T-cell (primary cell): ENCODE results near the gene ABITRAM. TPM values are rescaled to one million over a fixed set of nuclear protein-coding genes. Genes with fewer than 3 reads are reported as not detected.

Experiments used
- ATAC-seq, 4 experiments: fragments of 200-7000 bp in 3 of 4; fragments of 150-1000 bp in 1 of 4; cut with Tn5 transposase; replicated peaks in 1 of 4; 1 replicate in 3 of 4; 2 replicates in 1 of 4; pipeline ENCODE4 v1.10.0; 2021; ENCODE audit warnings: moderate library complexity in 3 of 4, mild to moderate bottlenecking in 2 of 4, moderate number of reproducible peaks in 1 of 4
- CTCF ChIA-PET, 2 donors: fragments of 300-600 bp; sonication (Branson Sonifier 250); formaldehyde crosslinking; loops; one replicate each; lab custom pipeline; 2022; ENCODE audit warnings: antibody characterized with exemption in 2 of 2; lab: Charles Lee
- POLR2A ChIA-PET, 2 donors: fragments of 300-600 bp; sonication (Branson Sonifier 250); formaldehyde crosslinking; loops; one replicate each; lab custom pipeline; 2022; ENCODE audit warnings: antibody characterized with exemption in 2 of 2; lab: Charles Lee
- DNase-seq, 35 experiments: peaks; one replicate each; pipeline versions ENCODE4 v3.0.0 to v3.0.0-alpha.2; 2013 to 2023
- H3K27ac ChIP-seq: one replicate; pipeline ENCODE4 v1.5.1; 2013; ENCODE audit warnings: low read length
- H3K27me3 ChIP-seq, 2 experiments: replicated peaks in 1 of 2; 1 replicate in 1 of 2; 2 replicates in 1 of 2; pipeline versions ENCODE4 v1.6.1 to v1.7.0; 2013; ENCODE audit warnings: low read length in 1 of 2, mixed read lengths in 1 of 2; ENCODE audit not compliant: control insufficient read depth in 2 of 2, insufficient read depth in 2 of 2; ENCODE audit errors: extremely low read depth in 1 of 2
- H3K36me3 ChIP-seq, 2 donors: 1 replicate in 1 of 2; 2 replicates in 1 of 2; pipeline versions ENCODE4 v1.6.1 to v1.7.0; 2013; ENCODE audit warnings: low read length in 1 of 2; ENCODE audit not compliant: control insufficient read depth in 2 of 2, insufficient read depth in 1 of 2; ENCODE audit errors: extremely low read depth in 1 of 2
- H3K4me1 ChIP-seq, 2 experiments: 1 replicate in 1 of 2; 2 replicates in 1 of 2; pipeline versions ENCODE4 v1.6.1 to v1.7.0; 2013; ENCODE audit warnings: low read length in 2 of 2, mixed read lengths in 1 of 2; ENCODE audit not compliant: insufficient read depth in 2 of 2, control insufficient read depth in 1 of 2; ENCODE audit errors: extremely low read depth in 1 of 2
- H3K4me3 ChIP-seq, 2 donors: 1 replicate in 1 of 2; 2 replicates in 1 of 2; pipeline versions ENCODE4 v1.5.1 to v1.7.0; 2013; ENCODE audit warnings: mild to moderate bottlenecking in 2 of 2, low read length in 1 of 2, moderate library complexity in 1 of 2; ENCODE audit not compliant: control insufficient read depth in 1 of 2; ENCODE audit errors: extremely low read depth in 1 of 2
- H3K9me3 ChIP-seq: 2 replicates; pipeline ENCODE4 v1.7.0; 2013
- H3K27ac Mint-ChIP-seq, 2 donors: one replicate each; pipeline ENCODE4 v1.8.0; 2020 to 2021; ENCODE audit warnings: mild to moderate bottlenecking in 2 of 2, mixed read lengths in 2 of 2
- H3K27me3 Mint-ChIP-seq, 2 donors: one replicate each; pipeline ENCODE4 v1.8.0; 2021 to 2022; ENCODE audit warnings: mixed read lengths in 2 of 2
- H3K36me3 Mint-ChIP-seq: one replicate; pipeline ENCODE4 v1.8.0; 2021; ENCODE audit warnings: mixed read lengths
- H3K4me1 Mint-ChIP-seq, 3 donors: one replicate each; pipeline ENCODE4 v1.8.0; 2020 to 2022; ENCODE audit warnings: mixed read lengths in 3 of 3, mild to moderate bottlenecking in 1 of 3
- H3K4me3 Mint-ChIP-seq, 3 donors: one replicate each; pipeline ENCODE4 v1.8.0; 2020 to 2022; ENCODE audit warnings: mild to moderate bottlenecking in 3 of 3, mixed read lengths in 3 of 3, moderate library complexity in 3 of 3
- H3K9me3 Mint-ChIP-seq, 3 donors: one replicate each; pipeline ENCODE4 v1.8.0; 2020 to 2022; ENCODE audit warnings: mixed read lengths in 3 of 3
- WGBS: methylation state at CpG from one replicate; pipeline ENCODE4 v1.1.5; 2013; ENCODE audit warnings: missing lambda C conversion rate; ENCODE audit not compliant: insufficient coverage; 5-methylcytosine and 5-hydroxymethylcytosine counted together
- total RNA-seq, 35 experiments: library from RNA in 6 of 35; stranded (reverse) in 6 of 35; fragments of 120-200 nt in 1 of 35; gene quantifications; one replicate each; pipeline versions ENCODE4 v1.2.1 to v1.2.4 and lab custom pipeline; 2013 to 2026

The ABITRAM gene
- total RNA-seq, 5 donors from 2014 or later (not counting 1 experiment from before 2014, with no cell fraction given): 8.4 to 9.7 (median 8.9) TPM

DNA sequence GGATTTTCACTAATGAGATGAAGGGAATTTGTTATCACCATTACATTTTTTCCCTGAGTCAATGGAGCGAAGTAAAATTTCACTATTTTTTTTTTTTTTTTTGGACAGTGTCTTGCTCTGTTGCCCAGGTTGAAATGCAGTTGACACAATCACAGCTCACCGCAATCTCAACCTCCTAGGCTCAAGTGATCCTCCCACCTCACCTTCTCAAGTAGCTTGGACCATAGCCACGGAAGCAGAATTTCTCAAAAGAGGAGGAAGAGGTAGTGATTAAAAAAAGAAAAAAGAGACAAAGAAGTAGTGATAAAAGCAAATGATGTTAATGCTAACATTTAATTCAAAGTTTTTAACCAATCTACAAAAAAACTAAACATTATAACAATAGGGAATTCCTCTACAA, 30.0 kb upstream of the ABITRAM start:
- Histone ChIP-seq H3K36me3 (peaks cover 3 to 80% of the 10 kb centered on the region in 2 donors), H3K27ac (no peak overlapping the region), H3K9me3 (no peaks in the 10 kb centered on the region), H3K4me1 (no peaks in the 10 kb centered on the region), H3K27me3 (no peaks in the 10 kb centered on the region), H3K4me3 (no peak overlapping the region)
- ChIA-PET POLR2A (no interaction called here), CTCF (no interaction called here)
- Mint-ChIP-seq H3K4me1 (no peaks in the 10 kb centered on the region), H3K27ac (no peak overlapping the region), H3K9me3 (no peaks in the 10 kb centered on the region), H3K4me3 (no peak overlapping the region), H3K27me3 (no peaks in the 10 kb centered on the region), H3K36me3 (peaks cover 74% of the 10 kb centered on the region)
- no CpG with 5 or more reads among the region's 3 CpGs for whole genome bisulfite sequencing
- DNase-seq (no peak), ATAC-seq (no peak)

GRCh38 chr9:108905494-108905893, 28.7 kb upstream of the ABITRAM start:
- no peak for ATAC-seq
- Histone ChIP-seq H3K4me1 (no peaks in the 10 kb centered on the region), H3K4me3 (no peak overlapping the region), H3K27ac (no peak overlapping the region), H3K9me3 (no peaks in the 10 kb centered on the region), H3K27me3 (no peaks in the 10 kb centered on the region), H3K36me3 (peaks cover 3 to 85% of the 10 kb centered on the region in 2 donors)
- CTCF ChIA-PET: no interaction called here
- Mint-ChIP-seq H3K4me3 (no peak overlapping the region), H3K36me3 (peaks cover 74% of the 10 kb centered on the region), H3K9me3 (no peaks in the 10 kb centered on the region), H3K4me1 (peaks cover 0 to 3% (median under 1%) of the 10 kb centered on the region in 3 donors), H3K27ac (no peak overlapping the region), H3K27me3 (no peaks in the 10 kb centered on the region)
- DNase-seq: no peak
- no CpG with 5 or more reads among the region's 2 CpGs for WGBS
- POLR2A ChIA-PET: no interaction called here

DNA sequence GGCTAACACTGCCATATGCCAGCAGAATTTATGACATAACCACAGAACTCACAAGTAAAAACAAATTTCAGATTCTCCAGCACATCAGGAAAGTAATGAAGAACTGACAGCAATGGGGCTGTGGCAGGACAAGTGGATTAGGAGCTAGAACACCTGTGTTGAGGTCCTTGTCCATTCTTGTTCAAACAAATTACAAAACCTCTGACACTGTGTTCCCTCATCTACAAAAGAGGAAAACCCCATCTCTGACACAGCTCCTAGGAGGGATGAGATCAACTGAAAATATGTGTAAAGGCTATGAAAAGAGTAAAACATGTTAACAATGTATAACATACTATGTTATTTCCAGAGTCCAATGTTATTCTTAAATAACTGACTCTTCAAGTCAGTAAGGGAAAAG, 23.8 kb upstream of the ABITRAM start:
- POLR2A ChIA-PET: interaction anchor here in 1 of 2 donors (0.6 kb wide), 1 partner anchor 32 kb away, joined by 3 read pairs; no protein-coding TSS in a partner anchor
- CTCF ChIA-PET: no interaction called here
- DNase-seq (no peak), ATAC-seq (no peak)
- peaks cover 3 to 13% of the 10 kb centered on the region in 2 experiments for H3K4me1 ChIP-seq
- no peak overlapping the region for H3K27ac ChIP-seq
- H3K4me1 Mint-ChIP-seq: peaks cover 18 to 27% (median 19%) of the 10 kb centered on the region in 3 donors
- no peaks in the 10 kb centered on the region for H3K9me3 ChIP-seq
- H3K27me3 Mint-ChIP-seq: no peaks in the 10 kb centered on the region
- H3K36me3 ChIP-seq: peaks cover 0 to 63% of the 10 kb centered on the region in 2 donors
- H3K27me3 ChIP-seq: no peaks in the 10 kb centered on the region
- H3K9me3 Mint-ChIP-seq: no peaks in the 10 kb centered on the region
- H3K36me3 Mint-ChIP-seq: peaks cover 58% of the 10 kb centered on the region
- H3K27ac Mint-ChIP-seq: peak overlapping the region; percentile 89 to 90
- no peak overlapping the region for H3K4me3 Mint-ChIP-seq
- no peak overlapping the region for H3K4me3 ChIP-seq

DNA sequence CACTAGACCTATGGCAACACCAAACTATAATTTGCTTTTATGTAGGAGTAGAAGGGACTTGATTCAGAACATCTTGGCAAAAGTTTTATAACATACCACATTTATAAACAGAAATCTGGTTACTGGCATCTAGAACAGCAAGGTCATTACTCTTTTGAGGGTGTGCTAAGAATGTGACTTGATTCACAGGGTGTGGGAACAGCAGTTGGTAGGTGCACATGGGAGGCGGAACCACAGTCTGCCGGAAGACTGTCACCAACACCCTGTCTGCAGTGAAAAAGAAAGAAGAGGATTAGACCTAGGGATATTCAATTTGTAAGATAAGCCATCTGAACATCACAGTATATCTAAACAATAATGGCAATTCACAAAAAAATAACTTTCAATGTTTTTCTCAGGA, 23.3 kb upstream of the ABITRAM start:
- no CpG with 5 or more reads among the region's 2 CpGs for WGBS
- no peaks in the 10 kb centered on the region for H3K9me3 ChIP-seq
- DNase-seq: no peak
- H3K27me3 ChIP-seq: no peaks in the 10 kb centered on the region
- Mint-ChIP-seq H3K27me3 (no peaks in the 10 kb centered on the region), H3K36me3 (peaks cover 60% of the 10 kb centered on the region), H3K4me3 (no peak overlapping the region), H3K4me1 (peaks cover 18 to 27% (median 19%) of the 10 kb centered on the region in 3 donors), H3K9me3 (no peaks in the 10 kb centered on the region), H3K27ac (peak overlapping the region; percentile 89 to 90)
- H3K4me3 ChIP-seq: no peak overlapping the region
- peak overlapping the region; percentile 28 for H3K27ac ChIP-seq
- ATAC-seq: no peak
- peaks cover 0 to 63% of the 10 kb centered on the region in 2 donors for H3K36me3 ChIP-seq
- peaks cover 3 to 13% of the 10 kb centered on the region in 2 experiments for H3K4me1 ChIP-seq
- ChIA-PET POLR2A (no interaction called here), CTCF (no interaction called here)

DNA sequence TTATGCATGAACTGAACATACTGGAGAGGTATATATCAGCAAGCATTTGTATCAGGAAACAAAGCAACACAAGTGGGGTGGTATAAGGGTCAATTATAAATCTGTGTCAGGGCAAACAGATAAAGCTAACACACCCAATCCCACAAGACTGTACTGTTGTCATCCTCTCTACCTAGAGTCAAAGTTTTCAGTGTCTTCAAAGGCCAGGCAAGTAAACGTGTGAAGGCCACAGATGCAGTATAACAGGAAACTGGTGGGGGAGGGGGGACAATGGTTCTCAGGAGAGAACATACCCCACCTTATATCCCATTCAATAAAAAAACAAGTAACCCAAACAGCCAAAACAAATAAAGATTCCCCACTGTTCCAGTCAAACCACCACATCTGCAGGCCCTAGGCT, 22.4 kb upstream of the ABITRAM start:
- POLR2A ChIA-PET: interaction anchor here in 1 of 2 donors (0.7 kb wide), 1 partner anchor 18 kb away, joined by 4 read pairs; no protein-coding TSS in a partner anchor
- H3K4me3 Mint-ChIP-seq: no peak overlapping the region
- H3K4me1 Mint-ChIP-seq: peaks cover 18 to 27% (median 19%) of the 10 kb centered on the region in 3 donors
- Histone ChIP-seq H3K9me3 (no peaks in the 10 kb centered on the region), H3K4me1 (peaks cover 3 to 13% of the 10 kb centered on the region in 2 experiments), H3K27ac (peak overlapping the region; percentile 29), H3K36me3 (peaks cover 0 to 58% of the 10 kb centered on the region in 2 donors), H3K27me3 (no peaks in the 10 kb centered on the region), H3K4me3 (no peak overlapping the region)
- ATAC-seq (peak; percentile 27 to 90 (median 52)), DNase-seq (peak in 20 of 35 experiments; percentile 0 to 43 (median 18))
- H3K27me3 Mint-ChIP-seq: no peaks in the 10 kb centered on the region
- peaks cover 60% of the 10 kb centered on the region for H3K36me3 Mint-ChIP-seq
- WGBS: no CpG with 5 or more reads among the region's 1 CpG
- H3K27ac Mint-ChIP-seq: peak overlapping the region; percentile 89 to 90
- no peaks in the 10 kb centered on the region for H3K9me3 Mint-ChIP-seq
- CTCF ChIA-PET: interaction anchor here in 1 of 2 donors (0.5 kb wide), 1 partner anchor 378 kb away, joined by 3 read pairs; no protein-coding TSS in a partner anchor

DNA sequence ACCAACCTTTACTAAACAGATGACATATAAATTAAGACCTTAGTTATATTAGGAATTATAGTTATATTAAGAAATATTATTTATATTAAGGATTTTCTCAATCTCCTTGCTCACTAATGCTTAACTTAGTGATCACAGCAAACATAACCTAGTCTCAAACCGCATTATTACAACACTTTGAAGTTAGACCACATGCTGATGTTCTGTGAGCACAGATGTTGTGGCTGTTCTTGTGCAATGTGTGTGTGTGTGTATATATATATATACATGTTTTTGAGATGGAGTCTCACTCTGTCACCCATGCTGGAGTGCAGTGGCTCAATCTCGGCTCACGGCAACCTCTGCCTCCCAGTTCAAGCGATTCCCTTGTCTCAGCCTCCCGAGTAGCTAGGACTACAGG, 20.8 kb upstream of the ABITRAM start:
- ChIA-PET CTCF (no interaction called here), POLR2A (no interaction called here)
- H3K4me3 ChIP-seq: no peak overlapping the region
- peaks cover 5 to 53% of the 10 kb centered on the region in 2 donors for H3K36me3 ChIP-seq
- H3K27me3 Mint-ChIP-seq: no peaks in the 10 kb centered on the region
- H3K4me1 Mint-ChIP-seq: peaks cover 18 to 27% (median 19%) of the 10 kb centered on the region in 3 donors
- H3K9me3 ChIP-seq: no peaks in the 10 kb centered on the region
- peaks cover 3 to 13% of the 10 kb centered on the region in 2 experiments for H3K4me1 ChIP-seq
- H3K9me3 Mint-ChIP-seq: no peaks in the 10 kb centered on the region
- ATAC-seq (no peak), DNase-seq (no peak)
- 97% methylated on average over 4 of the region's 5 CpGs for WGBS
- no peak overlapping the region for H3K27ac ChIP-seq
- no peaks in the 10 kb centered on the region for H3K27me3 ChIP-seq
- peaks cover 57% of the 10 kb centered on the region for H3K36me3 Mint-ChIP-seq
- H3K4me3 Mint-ChIP-seq: no peak overlapping the region
- no peak overlapping the region for H3K27ac Mint-ChIP-seq
